AG04450 (cell line): Measurements from ENCODE around the gene FLCN. TPM values are rescaled to one million over a fixed set of nuclear protein-coding genes. Genes with fewer than 3 reads are reported as not detected.

Experiments
- CTCF ChIA-PET: fragments of 300-600, 350-600 bp; formaldehyde crosslinking; extraction: SDS; loops from one replicate; lab custom pipeline; 2022; ENCODE audit warnings: antibody characterized with exemption, inconsistent platforms; lab: Charles Lee
- POLR2A ChIA-PET: fragments of 350-600 bp; formaldehyde crosslinking; extraction: SDS; loops from one replicate; lab custom pipeline; 2021; ENCODE audit warnings: antibody characterized with exemption, inconsistent platforms; lab: Yijun Ruan, JAX
- DNase-seq: peaks from one replicate; pipeline ENCODE4 v3.0.0-alpha.2; 2011; ENCODE audit warnings: low read depth, low spot score
- H3K27ac ChIP-seq: one replicate; pipeline ENCODE4 v1.5.1; 2012; ENCODE audit warnings: low read depth, low read length, control low read depth
- H3K27me3 ChIP-seq: one replicate; pipeline ENCODE4 v1.6.0; 2012; ENCODE audit warnings: low read length; ENCODE audit not compliant: control insufficient read depth, insufficient read depth
- H3K4me3 ChIP-seq: 2 replicates; pipeline ENCODE4 v1.5.1; 2011; ENCODE audit warnings: mild to moderate bottlenecking, low read depth, low read length, control low read depth
- H3K9me3 ChIP-seq: 2 replicates; pipeline ENCODE4 v1.5.1; 2012; ENCODE audit warnings: low read length; ENCODE audit not compliant: control insufficient read depth, insufficient read depth
- polyA plus RNA-seq: library from polyadenylated mRNA; depleted of rRNA; stranded (reverse); fragments of >200 nt; gene quantifications from 2 replicates; pipeline ENCODE4 v1.2.3, GENCODE V29; 2011
- TF ChIP-seq, protein P1 (sequence below): IDR thresholded peaks from 2 replicates; pipeline ENCODE4 v1.5.1; 2011; ENCODE audit warnings: low read depth, low read length, control low read depth, inconsistent platforms

The FLCN gene
- polyA plus RNA-seq, 1 experiment = 13.7 TPM

DNA sequence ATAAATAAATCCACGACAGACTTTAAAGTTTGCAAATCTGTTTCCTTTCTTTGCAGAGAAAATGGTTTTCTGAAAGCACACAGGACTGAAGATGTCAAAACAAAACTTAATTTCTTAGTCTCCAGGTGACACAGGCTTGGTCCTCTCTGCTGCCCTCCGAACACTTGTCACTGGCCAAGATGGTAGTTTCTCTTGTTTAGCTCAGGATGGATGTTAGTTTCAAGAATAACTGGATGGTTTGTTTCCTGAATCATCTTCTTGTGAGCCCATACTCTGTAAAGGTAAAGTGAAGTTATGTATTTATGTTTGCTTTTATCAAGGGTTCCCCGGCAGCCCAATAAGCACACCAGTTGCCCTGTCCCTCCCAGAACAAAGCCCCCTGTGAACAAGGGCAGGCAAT lies 9.9 kb upstream of the FLCN start:
- Histone ChIP-seq H3K27me3 (no peaks in the 10 kb centered on the region), H3K9me3 (no peaks in the 10 kb centered on the region), H3K4me3 (no peak overlapping the region), H3K27ac (no peak overlapping the region)
- DNase-seq = no peak
- TF ChIP-seq, protein P1, sequence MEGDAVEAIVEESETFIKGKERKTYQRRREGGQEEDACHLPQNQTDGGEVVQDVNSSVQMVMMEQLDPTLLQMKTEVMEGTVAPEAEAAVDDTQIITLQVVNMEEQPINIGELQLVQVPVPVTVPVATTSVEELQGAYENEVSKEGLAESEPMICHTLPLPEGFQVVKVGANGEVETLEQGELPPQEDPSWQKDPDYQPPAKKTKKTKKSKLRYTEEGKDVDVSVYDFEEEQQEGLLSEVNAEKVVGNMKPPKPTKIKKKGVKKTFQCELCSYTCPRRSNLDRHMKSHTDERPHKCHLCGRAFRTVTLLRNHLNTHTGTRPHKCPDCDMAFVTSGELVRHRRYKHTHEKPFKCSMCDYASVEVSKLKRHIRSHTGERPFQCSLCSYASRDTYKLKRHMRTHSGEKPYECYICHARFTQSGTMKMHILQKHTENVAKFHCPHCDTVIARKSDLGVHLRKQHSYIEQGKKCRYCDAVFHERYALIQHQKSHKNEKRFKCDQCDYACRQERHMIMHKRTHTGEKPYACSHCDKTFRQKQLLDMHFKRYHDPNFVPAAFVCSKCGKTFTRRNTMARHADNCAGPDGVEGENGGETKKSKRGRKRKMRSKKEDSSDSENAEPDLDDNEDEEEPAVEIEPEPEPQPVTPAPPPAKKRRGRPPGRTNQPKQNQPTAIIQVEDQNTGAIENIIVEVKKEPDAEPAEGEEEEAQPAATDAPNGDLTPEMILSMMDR = no peak
- CTCF ChIA-PET = interaction anchor here (1.0 kb wide), 1 partner anchor 246 kb away, joined by 3 read pairs; no protein-coding TSS in a partner anchor
- POLR2A ChIA-PET = interaction anchor here (1.0 kb wide), 1 partner anchor 102 kb away, joined by 4 read pairs; no protein-coding TSS in a partner anchor

DNA sequence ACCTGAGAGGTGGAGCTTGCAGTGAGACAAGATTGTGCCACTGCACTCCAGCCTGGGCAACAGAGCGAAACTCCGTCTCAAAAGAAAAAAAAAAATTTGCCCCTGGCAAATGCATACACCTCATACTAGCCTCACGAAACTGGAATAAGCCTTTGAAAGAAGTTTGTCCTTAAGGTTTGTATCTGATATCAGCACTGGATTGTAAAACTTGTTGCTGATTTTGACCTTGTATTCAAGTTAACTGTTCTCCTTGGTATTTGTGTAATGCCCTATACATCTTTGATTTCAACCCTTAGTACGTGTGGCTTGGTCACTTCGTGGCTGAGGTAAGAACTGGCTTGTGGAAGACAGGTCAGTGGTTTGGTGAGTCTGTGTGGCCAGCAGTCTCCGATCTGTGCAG lies 6.2 kb upstream of the FLCN start:
- no peak for DNase-seq
- Histone ChIP-seq H3K27ac (no peak overlapping the region), H3K9me3 (no peaks in the 10 kb centered on the region), H3K4me3 (no peak overlapping the region), H3K27me3 (no peaks in the 10 kb centered on the region)
- CTCF ChIA-PET = no interaction called here
- TF ChIP-seq, protein P1 = no peak
- POLR2A ChIA-PET = interaction anchor here (0.7 kb wide), 2 partner anchors 52 to 107 kb away, joined by 3 to 5 read pairs; no protein-coding TSS in a partner anchor

- POLR2A ChIA-PET = no interaction called here
- CTCF ChIA-PET = no interaction called here
- TF ChIP-seq, protein P1 = no peak
- Histone ChIP-seq H3K27me3 (no peaks in the 10 kb centered on the region), H3K27ac (no peak overlapping the region), H3K4me3 (no peak overlapping the region), H3K9me3 (no peaks in the 10 kb centered on the region; the same call in 1 of the 2 replicates)
- no peak for DNase-seq
Observed at GRCh38 chr17:17242246-17242645, 5.3 kb upstream of the FLCN start.

DNA sequence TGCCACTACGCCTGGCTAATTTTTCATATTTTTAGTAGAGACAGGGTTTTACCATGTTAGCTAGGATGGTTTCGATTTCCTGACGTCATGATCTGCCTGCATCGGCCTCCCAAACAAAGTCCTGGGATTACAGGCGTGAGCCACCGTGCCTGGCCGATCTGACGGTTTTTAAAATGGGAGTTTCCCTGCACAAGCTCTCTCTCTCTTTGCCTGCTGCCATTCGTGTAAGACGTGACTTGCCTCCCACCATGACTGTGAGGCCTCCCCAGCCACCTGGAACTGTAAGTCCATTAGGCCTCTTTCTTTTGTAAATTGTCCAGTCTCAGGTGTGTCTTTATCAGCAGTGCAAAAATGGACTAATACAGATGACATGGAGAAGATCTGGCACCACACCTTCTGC lies 4.7 kb upstream of the FLCN start:
- CTCF ChIA-PET = no interaction called here
- POLR2A ChIA-PET = no interaction called here
- Histone ChIP-seq H3K27me3 (no peaks in the 10 kb centered on the region), H3K4me3 (no peak overlapping the region), H3K27ac (no peak overlapping the region), H3K9me3 (peaks cover 3% of the 10 kb centered on the region; the same call in 1 of the 2 replicates)
- no peak for DNase-seq
- TF ChIP-seq, protein P1 = no peak

DNA sequence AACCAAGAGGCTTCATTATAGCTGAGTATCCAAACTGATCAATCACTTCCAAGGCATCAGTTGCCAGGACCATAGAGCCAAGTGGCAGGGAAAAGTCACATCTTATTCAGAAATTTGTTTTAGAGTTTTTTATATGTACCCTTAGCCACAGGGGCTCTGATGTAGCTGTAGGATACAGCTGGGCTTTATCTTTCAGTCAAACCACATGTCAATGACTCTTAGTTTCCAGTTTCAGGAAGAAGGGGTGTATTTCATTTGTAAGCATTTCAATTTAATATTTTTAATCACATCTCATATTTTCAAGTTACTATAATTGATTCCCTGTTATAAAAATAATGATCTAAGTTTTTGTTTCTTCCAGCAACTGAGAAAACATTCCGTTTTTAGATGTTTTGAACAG lies 2.9 kb upstream of the FLCN start:
- peaks cover 4% of the 10 kb centered on the region; the same call in 1 of the 2 replicates for H3K9me3 ChIP-seq
- no peak overlapping the region for H3K27ac ChIP-seq
- no peak for DNase-seq
- POLR2A ChIA-PET = no interaction called here
- CTCF ChIA-PET = no interaction called here
- no peaks in the 10 kb centered on the region for H3K27me3 ChIP-seq
- TF ChIP-seq, protein P1 = no peak
- H3K4me3 ChIP-seq = no peak overlapping the region
